ENCODE data around the gene ADGRD1. TPM values are rescaled to one million over a fixed set of nuclear protein-coding genes. Genes with fewer than 3 reads are reported as not detected.

ADGRD1 gene
- polyA plus RNA-seq, 1 of the 3 experiments (the other 2 are of a cell fraction), result not detected

GRCh38 chr12:131032082-131032750 is 78.5 kb downstream of the ADGRD1 start:
- Histone ChIP-seq H3K79me2 (ENCODE audit: insufficient read depth) (no peaks in the 10 kb centered on the region), H3K36me3 (replicated peaks in 1 of 2; ENCODE audit: control insufficient read depth in 1 of 2, insufficient read depth in 2 of 2, low read length in 1 of 2) (no peaks in the 10 kb centered on the region), H4K20me1 (ENCODE audit: insufficient read depth) (no peaks in the 10 kb centered on the region), H3K9ac (no peak overlapping the region), H3F3A (replicated peaks; ENCODE audit: insufficient read depth) (no peaks in the 10 kb centered on the region), H3K9me2 (no peaks in the 10 kb centered on the region), H3K27me3 (ENCODE audit: insufficient read depth) (no peaks in the 10 kb centered on the region), H3K27ac (ENCODE audit: low read depth in 2 of 2, low read length in 1 of 2) (no peak overlapping the region), H3K4me2 (no peak overlapping the region), H2AFZ (ENCODE audit: low read depth) (no peak overlapping the region), H3K4me3 (ENCODE audit: low read depth in 2 of 2, low read length in 1 of 2) (no peak overlapping the region), H3K4me1 (ENCODE audit: control insufficient read depth in 1 of 2, insufficient read depth in 2 of 2, low read depth in 1 of 2, low read length in 1 of 2) (no peaks in the 10 kb centered on the region), H3K9me3 (no peaks in the 10 kb centered on the region)
- ChIA-PET POLR2A (no interaction called here), CTCF (interaction anchor here (1.2 to 1.6 kb wide), 2 partner anchors 11 to 116 kb away, joined by 5 to 6 read pairs; no protein-coding TSS in a partner anchor)
- DNase-seq, result no peak
- WGBS (ENCODE audit: low lambda C conversion rate), result 70% methylated on average over 23 of the region's 28 CpGs
- TF ChIP-seq GATA2 (CRISPR knock-in tag; IDR thresholded peaks at IDR 0.05), result no peak

DNA sequence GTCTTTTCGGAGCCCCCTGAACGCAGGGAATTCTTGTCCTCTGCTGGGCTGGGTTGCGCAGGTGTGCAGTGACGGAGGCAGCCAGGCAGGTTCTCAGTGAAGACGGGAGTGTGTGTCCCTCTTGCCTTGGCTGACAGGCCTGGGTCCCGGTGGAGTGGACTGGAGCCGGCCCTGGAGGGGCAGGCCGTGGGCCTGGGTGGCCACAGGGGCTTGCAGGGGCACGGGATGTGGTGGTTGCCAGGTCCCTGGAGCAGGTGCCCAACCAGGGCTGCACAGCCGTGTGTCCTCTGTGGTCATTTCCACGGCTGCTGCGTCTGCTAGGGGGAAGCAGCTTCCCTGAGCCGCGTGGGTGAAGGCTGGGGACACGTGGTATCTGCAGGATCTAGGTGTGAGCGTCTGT is 79.8 kb downstream of the ADGRD1 start:
- H3K4me1 ChIP-seq (ENCODE audit: control insufficient read depth in 1 of 2, insufficient read depth in 2 of 2, low read depth in 1 of 2, low read length in 1 of 2), result no peaks in the 10 kb centered on the region; a peak in 1 of 4 replicates
- H4K20me1 ChIP-seq (ENCODE audit: insufficient read depth), result no peaks in the 10 kb centered on the region
- no peaks in the 10 kb centered on the region for H3K79me2 ChIP-seq (ENCODE audit: insufficient read depth)
- no peak overlapping the region for H2AFZ ChIP-seq (ENCODE audit: low read depth)
- no peaks in the 10 kb centered on the region for H3K9me2 ChIP-seq
- H3K4me3 ChIP-seq (ENCODE audit: low read depth in 2 of 2, low read length in 1 of 2), result no peak overlapping the region
- H3K9me3 ChIP-seq, result no peaks in the 10 kb centered on the region
- no peaks in the 10 kb centered on the region for H3K36me3 ChIP-seq (replicated peaks in 1 of 2; ENCODE audit: control insufficient read depth in 1 of 2, insufficient read depth in 2 of 2, low read length in 1 of 2)
- ChIA-PET CTCF (interaction anchor here (0.8 to 2.2 kb wide), 3 partner anchors 22 to 117 kb away, joined by 3 to 6 read pairs (median 4); no protein-coding TSS in a partner anchor), POLR2A (no interaction called here)
- H3K27me3 ChIP-seq (ENCODE audit: insufficient read depth), result no peaks in the 10 kb centered on the region
- no peak overlapping the region for H3K4me2 ChIP-seq
- TF ChIP-seq NFIC (IDR thresholded peaks at IDR 0.05; ENCODE audit: borderline replicate concordance) (no peak), TAF1 (IDR thresholded peaks at IDR 0.05; ENCODE audit: borderline replicate concordance, low read depth, low read length) (no peak), GATA2 (CRISPR knock-in tag; IDR thresholded peaks at IDR 0.05) (no peak), RXRA (IDR thresholded peaks at IDR 0.05; ENCODE audit: borderline replicate concordance, low read depth) (no peak), USF2 (IDR thresholded peaks at IDR 0.05; ENCODE audit: borderline replicate concordance, low read depth, low read length) (no peak), FOSL2 (IDR thresholded peaks at IDR 0.05; ENCODE audit: borderline replicate concordance, low read depth) (no peak), CTCF (IDR thresholded peaks at IDR 0.05) (no peak), NRF1 (IDR thresholded peaks at IDR 0.05; ENCODE audit: low read depth, low read length) (no peak), ELF1 (IDR thresholded peaks at IDR 0.05) (no peak)
- DNase-seq, result no peak
- H3K9ac ChIP-seq, result no peak overlapping the region
- no peaks in the 10 kb centered on the region for H3F3A ChIP-seq (replicated peaks; ENCODE audit: insufficient read depth)
- no peak overlapping the region for H3K27ac ChIP-seq (ENCODE audit: low read depth in 2 of 2, low read length in 1 of 2)
- WGBS (ENCODE audit: low lambda C conversion rate), result 52% methylated on average over 8 of the region's 16 CpGs

All from SK-N-SH (cell line).